ENCODE measurements around the gene CCDC13.

The CCDC13 gene

GRCh38 chr3:42799376-42799775 lies 26.3 kb upstream of the CCDC13 start:
- no peak for DNase-seq (ENCODE audit: low spot score)

GRCh38 chr3:42796332-42796885 lies 23.4 kb upstream of the CCDC13 start:
- no peak for DNase-seq (ENCODE audit: low spot score)

DNA sequence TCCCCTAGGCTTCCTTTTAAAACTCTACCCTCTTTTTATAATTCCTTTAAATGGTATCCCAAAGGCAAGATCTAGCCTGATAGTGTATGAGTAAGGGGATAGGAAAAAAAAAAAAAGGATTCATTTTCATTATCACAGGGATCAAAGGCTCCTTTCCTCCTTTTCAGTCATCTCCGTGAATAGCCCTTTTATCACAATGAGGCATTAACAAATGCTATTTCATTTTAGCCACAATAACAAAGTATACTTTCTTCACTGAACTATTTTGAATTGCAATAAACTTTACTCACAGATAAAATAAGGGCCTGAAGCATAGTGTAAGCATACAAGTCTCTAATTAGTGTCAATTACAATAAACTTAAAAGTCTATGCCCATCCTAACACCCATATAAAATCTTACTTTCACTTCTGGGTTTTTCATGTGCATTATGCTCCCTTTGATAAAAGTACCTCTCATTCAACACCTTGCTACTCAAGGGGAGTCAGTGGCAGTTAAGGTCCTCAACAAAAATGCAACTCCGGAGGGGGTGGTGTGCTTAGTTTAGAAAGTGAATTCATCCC lies 22.6 kb upstream of the CCDC13 start:
- DNase-seq (ENCODE audit: low spot score): no peak

DNA sequence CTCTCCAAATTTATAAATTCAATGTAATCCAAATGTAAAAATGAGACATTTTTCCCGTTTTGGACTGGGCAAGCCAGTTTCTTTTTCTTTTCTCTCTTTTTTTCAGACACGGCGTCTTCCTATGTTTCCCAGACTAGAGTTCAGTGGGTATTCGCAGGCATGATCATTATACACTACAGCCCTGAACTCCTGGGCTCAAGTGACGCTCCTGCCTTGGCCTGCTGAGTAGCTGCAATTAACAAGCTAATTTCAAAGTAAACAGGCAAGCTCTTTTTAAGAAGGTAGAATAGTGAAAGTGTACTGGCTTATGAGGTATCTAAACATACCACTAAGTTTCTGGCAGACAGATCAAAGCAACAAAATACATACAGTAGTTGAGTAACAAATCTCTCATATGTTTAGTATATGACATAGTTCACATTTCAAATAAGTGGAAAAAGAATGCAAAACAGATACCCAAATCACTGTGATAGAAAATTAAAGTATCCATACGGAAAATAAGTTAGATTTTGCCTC lies 17.7 kb upstream of the CCDC13 start:
- no peak for DNase-seq (ENCODE audit: low spot score)

DNA sequence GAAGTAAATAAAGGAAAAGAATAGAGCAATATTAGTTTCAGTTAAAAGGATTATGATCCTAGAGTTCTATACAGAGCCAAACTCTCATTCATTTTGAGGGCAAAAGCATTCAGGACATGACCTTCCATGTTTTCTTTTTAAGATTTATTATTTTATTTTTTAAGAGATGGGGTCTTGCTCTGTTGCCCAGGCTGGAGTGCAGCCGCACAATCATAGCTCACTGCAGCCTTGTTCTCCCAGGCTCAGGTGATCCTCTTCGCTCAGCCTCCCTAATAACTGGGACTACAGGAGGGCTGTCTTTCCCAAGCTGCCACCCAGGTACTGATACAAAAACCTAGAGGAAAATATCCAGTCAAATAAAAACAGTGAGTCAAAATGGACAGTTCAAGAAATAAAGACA lies 13.6 kb upstream of the CCDC13 start:
- no peak for DNase-seq (ENCODE audit: low spot score)

GRCh38 chr3:42786212-42786611 lies 13.2 kb upstream of the CCDC13 start:
- DNase-seq (ENCODE audit: low spot score): no peak

GRCh38 chr3:42780892-42781700 lies 8.0 kb upstream of the CCDC13 start:
- DNase-seq (ENCODE audit: low spot score): no peak

- DNase-seq (ENCODE audit: low spot score): no peak
Observed at GRCh38 chr3:42780398-42780797, 7.3 kb upstream of the CCDC13 start.

DNA sequence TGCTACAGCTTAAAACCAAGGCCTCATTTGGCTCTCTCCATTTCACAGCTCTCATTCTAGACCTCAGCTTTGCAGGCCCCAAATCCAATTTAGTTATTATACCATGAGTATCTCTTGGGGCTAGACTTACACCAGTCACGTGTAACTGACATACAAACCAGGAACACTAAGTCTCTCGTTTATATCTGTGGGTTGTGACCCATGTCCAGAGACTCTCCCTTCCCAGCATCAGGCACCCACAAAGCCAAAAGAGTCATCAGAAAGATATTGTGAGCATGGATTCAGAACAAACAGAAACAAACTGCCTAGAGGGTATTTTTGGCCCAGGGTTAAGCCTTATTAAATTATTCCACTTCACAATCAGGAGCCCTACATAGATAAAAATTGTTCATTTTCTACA lies 5.6 kb upstream of the CCDC13 start:
- DNase-seq (ENCODE audit: low spot score): no peak

GRCh38 chr3:42773409-42773751 lies 327 bp upstream of the CCDC13 start:
- no peak for DNase-seq (ENCODE audit: low spot score)

DNA sequence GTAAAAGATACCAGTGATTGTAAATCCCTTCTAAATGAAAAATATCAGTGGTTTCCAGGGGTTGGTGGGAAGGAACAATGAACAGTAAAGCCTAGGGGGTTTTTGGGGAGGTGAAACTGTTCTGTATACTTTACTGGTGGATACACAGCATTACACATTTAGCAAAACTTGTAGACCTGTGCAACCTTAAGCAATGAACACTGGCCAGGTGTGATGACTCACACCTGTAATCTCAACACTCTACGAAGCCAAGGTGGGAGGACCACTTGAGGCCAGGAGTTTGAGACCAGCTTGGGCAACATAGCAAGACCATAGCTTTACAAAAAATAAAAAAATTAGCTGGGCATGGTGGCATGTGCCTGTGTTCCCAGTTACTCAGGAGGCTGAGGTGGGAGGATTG lies 1.8 kb downstream of the CCDC13 start:
- no peak for DNase-seq (ENCODE audit: low spot score)

DNA sequence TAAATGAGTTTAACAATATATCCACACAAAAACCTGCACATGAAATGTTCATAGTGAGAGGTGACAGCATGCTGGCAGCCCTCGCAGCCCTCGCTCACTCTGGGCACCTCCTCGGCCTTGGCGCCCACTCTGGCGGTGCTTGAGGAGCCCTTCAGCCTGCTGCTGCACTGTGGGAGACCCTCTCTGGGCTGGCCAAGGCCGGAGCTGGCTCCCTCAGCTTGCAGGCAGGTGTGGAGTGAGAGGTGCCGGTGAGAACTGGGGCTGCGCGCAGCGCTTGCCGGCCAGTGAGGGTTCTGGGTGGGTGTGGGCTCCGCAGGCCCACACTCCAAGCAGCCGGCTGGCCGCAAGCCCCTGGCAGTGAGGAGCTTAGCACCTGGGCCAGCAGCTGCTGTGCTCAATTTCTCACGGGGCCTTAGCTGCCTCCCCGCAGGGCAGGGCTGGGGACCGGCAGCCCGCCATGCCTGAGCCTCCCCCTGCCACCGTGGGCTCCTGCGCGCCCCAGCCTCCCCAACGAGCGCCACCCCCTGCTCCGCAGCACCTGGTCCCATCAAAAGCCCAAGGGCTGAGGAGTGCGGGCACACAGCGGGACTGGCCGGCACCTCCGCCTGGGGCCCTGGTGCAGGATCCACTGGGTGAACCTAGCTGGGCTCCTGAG lies 3.4 kb downstream of the CCDC13 start:
- DNase-seq (ENCODE audit: low spot score): no peak

DNA sequence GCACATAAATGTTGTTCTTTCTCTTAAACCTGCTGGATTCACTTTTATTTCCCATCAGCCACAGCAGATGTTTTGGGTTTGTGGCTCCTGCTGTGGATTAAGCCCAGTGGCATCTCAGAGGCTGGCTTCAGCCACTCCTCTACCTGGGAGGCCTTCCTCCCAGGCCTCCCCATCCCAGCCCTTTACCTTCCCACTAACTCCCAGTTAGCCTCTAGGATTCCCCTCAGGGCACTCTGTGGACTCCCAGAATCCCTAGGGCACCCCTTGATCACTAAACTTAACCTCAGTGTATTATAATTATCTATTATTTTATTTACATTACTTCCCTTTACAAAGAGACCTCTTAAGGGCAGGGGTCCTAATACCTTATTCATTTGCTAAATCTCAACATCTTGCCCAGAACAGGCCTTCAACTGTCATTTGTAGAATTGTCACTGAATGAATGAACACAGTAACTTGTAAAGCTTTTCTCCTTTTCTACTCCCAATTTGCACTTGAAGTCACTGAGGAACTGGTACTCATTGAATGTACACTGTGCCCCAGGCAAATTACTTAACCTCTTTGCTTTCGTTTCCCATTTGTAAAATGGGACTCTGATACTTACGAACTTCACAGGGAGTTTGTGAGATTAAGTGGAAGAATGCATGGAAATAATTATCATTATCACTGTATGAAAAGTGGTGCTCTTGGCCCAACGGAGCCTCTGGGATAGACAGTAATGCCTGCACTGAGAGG lies 8.3 kb downstream of the CCDC13 start:
- DNase-seq (ENCODE audit: low spot score): no peak

DNA sequence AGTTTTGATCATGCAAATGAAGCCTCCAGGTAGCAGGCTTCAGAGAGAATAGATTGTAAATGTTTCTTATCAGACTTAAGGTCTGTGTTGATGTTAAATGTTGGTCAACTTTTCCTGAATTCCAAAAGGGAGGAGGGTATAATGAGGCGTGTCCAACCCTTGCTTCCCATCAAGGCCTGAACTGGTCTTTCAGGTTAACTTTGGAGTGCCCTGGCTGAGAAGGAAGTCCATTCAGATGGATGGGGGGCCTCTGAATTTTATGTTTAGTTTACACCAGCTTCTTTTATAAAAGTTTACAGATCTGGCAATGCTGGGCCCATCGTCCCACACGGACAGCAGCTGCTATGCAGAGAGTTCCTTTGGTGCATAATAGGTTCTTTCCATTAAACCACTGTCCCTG lies 8.9 kb downstream of the CCDC13 start:
- DNase-seq (ENCODE audit: low spot score): no peak

- no peak for DNase-seq (ENCODE audit: low spot score)
Observed at GRCh38 chr3:42763021-42763420, 10.0 kb downstream of the CCDC13 start.

- no peak for DNase-seq (ENCODE audit: low spot score)
Observed at GRCh38 chr3:42762046-42762724, 10.9 kb downstream of the CCDC13 start.

GRCh38 chr3:42758126-42758525 lies 14.9 kb downstream of the CCDC13 start:
- DNase-seq (ENCODE audit: low spot score): no peak

- peak; percentile 37 for DNase-seq (ENCODE audit: low spot score)
Observed at GRCh38 chr3:42756681-42757213, 16.3 kb downstream of the CCDC13 start.

DNA sequence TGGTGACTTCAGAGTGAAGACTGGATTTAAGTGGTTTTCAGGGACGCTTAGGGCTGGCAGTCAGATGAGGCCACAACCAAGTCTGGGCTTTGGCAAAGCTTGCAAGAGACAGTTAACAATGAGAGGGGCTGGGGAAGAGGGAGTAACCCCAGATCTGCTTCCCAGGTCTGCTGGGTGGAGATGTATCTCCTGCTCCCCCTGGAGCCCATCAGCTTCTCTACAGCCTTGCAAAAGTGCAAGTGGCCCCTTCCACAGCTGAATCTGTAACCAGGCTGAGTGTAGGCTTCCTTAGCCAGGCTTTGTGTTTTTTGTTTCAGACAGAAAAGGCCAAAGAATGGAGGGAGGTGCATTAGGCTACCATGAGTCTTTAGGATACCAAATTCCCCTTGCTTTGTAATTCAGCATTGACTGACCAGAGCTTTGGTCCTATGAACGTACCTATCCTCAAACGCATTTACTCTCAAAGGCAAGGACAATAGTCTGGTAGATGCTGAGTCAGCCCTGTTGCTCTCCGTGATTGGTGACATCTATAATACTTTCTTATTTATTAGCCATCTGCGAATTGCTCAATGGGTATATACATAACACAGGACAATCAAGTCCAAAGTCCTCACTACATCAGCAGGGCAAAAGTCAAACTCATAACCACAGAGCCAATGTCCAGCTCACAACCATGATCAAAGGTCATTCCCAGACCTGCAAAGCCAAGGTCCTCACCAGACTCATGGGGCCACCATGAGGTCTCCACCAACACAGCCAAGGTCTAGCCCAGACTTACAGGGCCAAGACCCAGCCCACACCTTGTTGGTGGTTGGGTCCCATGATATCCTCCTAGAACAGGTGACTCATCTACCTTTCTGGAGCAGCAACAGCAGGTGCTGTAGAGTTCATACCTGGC lies 17.1 kb downstream of the CCDC13 start:
- DNase-seq (ENCODE audit: low spot score): no peak

DNA sequence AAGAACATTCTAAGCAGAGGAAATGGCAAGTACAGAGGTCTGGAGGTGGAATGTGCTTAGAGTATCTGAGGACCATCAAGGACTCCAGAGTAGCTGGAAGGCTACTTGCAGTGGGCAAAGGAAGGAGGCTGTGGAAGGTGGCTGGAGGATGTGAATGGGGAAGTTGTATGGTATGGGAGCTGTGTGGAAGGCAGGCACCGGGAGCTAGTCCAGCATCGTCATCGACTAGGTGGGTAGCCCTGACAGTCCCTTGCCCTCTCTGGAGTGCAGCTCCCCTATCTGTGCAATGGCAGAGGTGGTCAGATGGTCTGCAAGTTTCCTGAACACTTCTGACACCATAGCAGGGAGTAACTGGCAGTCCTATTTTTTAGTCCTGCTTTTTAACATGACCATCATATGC lies 19.3 kb downstream of the CCDC13 start:
- no peak for DNase-seq (ENCODE audit: low spot score)
